GM18873 (cell line): ENCODE results near the gene CYTH3.

Experiments
- ATAC-seq: cut with Tn5 transposase; IDR thresholded peaks from one replicate; pipeline ENCODE4 v1.9.1; 2021; ENCODE audit warnings: mild to moderate bottlenecking, moderate library complexity, moderate number of reproducible peaks; ENCODE audit not compliant: unreplicated experiment, low FRiP score

Gene CYTH3

DNA sequence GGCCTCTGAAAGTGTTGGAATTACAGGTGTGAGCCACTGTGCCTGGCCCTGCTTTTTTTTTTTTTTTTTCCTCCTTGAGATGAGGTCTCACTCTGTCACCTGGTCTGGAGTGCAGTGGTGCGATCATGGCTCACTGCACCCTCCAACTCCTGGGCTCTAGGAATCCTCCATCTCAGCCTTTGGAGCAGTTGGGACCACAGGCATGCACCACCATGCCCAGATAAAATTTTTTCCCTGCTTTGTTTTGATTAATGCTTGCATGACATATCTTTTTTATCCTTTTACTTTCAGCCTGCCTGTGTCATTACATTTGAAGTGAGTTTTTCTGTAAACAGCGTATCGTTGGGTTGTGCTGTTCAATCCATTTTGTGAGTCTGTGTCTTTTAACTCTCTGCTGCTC lies 144.2 kb downstream of the CYTH3 start:
- no peak for ATAC-seq

GRCh38 chr7:6127110-6127490 lies 145.3 kb downstream of the CYTH3 start:
- ATAC-seq: no peak

DNA sequence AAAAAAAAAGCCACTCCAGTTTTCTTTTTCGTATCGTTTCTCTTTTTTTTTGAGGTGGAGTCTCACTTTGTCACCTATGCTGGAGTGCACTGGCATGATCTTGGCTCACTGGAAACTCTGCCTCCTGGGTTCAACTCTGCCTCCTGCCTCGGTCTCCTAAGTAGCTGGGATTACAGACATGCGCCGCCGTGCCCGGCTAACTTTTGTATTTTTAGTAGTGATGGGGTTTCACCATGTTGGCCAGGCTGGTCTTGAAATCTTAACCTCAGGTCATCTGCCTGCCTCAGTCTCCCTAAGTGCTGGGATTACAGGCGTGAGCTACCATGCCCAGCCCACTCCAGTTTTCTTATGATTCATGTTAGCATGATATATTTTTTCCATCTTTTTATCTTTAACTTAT lies 148.6 kb downstream of the CYTH3 start:
- no peak for ATAC-seq

DNA sequence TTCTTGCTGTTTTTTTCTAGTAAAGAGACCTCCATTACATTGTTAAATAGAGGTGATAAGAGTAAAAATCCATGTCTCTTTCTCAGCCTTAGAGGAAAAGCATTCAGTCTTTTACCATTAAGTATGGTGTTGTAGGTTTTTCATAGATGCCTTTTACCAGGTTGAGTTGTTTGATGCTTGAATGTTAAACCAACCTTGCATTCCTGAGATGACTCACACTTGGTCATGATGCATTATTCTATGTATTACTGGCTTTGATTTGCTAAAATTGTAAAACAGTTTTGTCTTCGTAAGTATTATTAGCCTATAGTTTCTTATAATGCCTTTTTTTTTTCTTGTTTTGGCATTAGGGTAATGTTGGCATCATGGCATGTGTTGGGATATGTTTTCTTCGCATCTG lies 151.3 kb downstream of the CYTH3 start:
- no peak for ATAC-seq

GRCh38 chr7:6117533-6117932 lies 154.9 kb downstream of the CYTH3 start:
- ATAC-seq: no peak

GRCh38 chr7:6116211-6116610 lies 156.2 kb downstream of the CYTH3 start:
- ATAC-seq: no peak
